K562 (cell line): Measurements from ENCODE around the gene CREB5. TPM values are rescaled to one million over a fixed set of nuclear protein-coding genes. Genes with fewer than 3 reads are reported as not detected.

Source experiments
- ATAC-seq: fragments of 200-7000 bp; cut with Tn5 transposase; 3 replicates; pipeline ENCODE4 v1.9.1; 2020; ENCODE audit warnings: moderate library complexity
- BruUV-seq: library from RNA; stranded (reverse); fragments of 400-500 nt; replicated peaks from 2 replicates; lab custom pipeline; 2021; lab: Mats Ljungman, UMichigan
- CTCF ChIA-PET: fragments of 300-600 bp; formaldehyde crosslinking; extraction: SDS; loops from one replicate; lab custom pipeline; 2021; ENCODE audit warnings: low intra/inter-chr PET ratio; lab: Yijun Ruan, JAX
- POLR2A ChIA-PET: fragments of 300-600, 350-650 bp; sonication (Branson Sonifier 250); formaldehyde crosslinking; extraction: SDS; loops from one replicate; lab custom pipeline; 2021; ENCODE audit warnings: antibody characterized with exemption, inconsistent platforms; lab: Yijun Ruan, JAX
- DNase-seq, 4 experiments: peaks; one replicate each; pipeline versions ENCODE4 v3.0.0 to v3.0.0-alpha.2; 2011 to 2018; ENCODE audit warnings: low spot score in 3 of 4, mixed read lengths in 3 of 4; ENCODE audit errors: extremely low read depth in 1 of 4
- FAIRE-seq: peaks from 2 replicates; lab custom pipeline; 2011; peaks lifted over from hg19 to GRCh38; lab: Jason Lieb, UNC
- H2AFZ ChIP-seq: 2 replicates; pipeline ENCODE4 v1.6.0; 2011; ENCODE audit warnings: low read depth, low read length, control low read depth, inconsistent platforms
- H3K27ac ChIP-seq: fragments of 200-600 bp; 3 replicates; pipeline ENCODE4 v1.8.0; 2011; ENCODE audit warnings: low read depth, mild to moderate bottlenecking, control low read depth, inconsistent platforms, low read length, moderate library complexity, mixed read lengths; ENCODE audit errors: extremely low read depth
- H3K27me3 ChIP-seq, 2 experiments: fragments of 300-600 bp in 1 of 2; 2 replicates in 1 of 2; 3 replicates in 1 of 2; pipeline versions ENCODE4 v1.6.0 to v1.8.0; 2011; ENCODE audit warnings: inconsistent platforms in 2 of 2, low read length in 2 of 2, mild to moderate bottlenecking in 1 of 2, mixed read lengths in 1 of 2, moderate library complexity in 1 of 2; ENCODE audit not compliant: control insufficient read depth in 2 of 2, insufficient read depth in 2 of 2
- H3K36me3 ChIP-seq: fragments of 300-600 bp; 3 replicates; pipeline ENCODE4 v1.8.0; 2011; ENCODE audit warnings: mild to moderate bottlenecking, low read length, inconsistent platforms; ENCODE audit not compliant: control insufficient read depth, insufficient read depth
- H3K4me1 ChIP-seq, 2 experiments: fragments of 200-600 bp in 1 of 2; replicated peaks in 1 of 2; 2 replicates in 1 of 2; 3 replicates in 1 of 2; pipeline versions ENCODE4 v1.5.1 to v1.8.0; 2011; ENCODE audit warnings: inconsistent platforms in 2 of 2, low read length in 2 of 2, mild to moderate bottlenecking in 1 of 2, mixed read lengths in 1 of 2, moderate library complexity in 1 of 2; ENCODE audit not compliant: control insufficient read depth in 2 of 2, insufficient read depth in 2 of 2
- H3K4me2 ChIP-seq: 2 replicates; pipeline ENCODE4 v1.6.1; 2011; ENCODE audit warnings: low read length, control low read depth, inconsistent platforms, mixed read lengths; ENCODE audit not compliant: insufficient read depth
- H3K4me3 ChIP-seq: fragments of 200-600 bp; sonication (generic), shearing (Covaris generic); 2 replicates; pipeline ENCODE4 v1.5.1; 2016; ENCODE audit warnings: control low read depth, inconsistent platforms
- H3K79me2 ChIP-seq: fragments of 200-600 bp; 3 replicates; pipeline ENCODE4 v1.8.0; 2011; ENCODE audit warnings: low read length, inconsistent platforms; ENCODE audit not compliant: control insufficient read depth, insufficient read depth
- H3K9ac ChIP-seq, 2 experiments: 2 replicates each; pipeline versions ENCODE4 v1.6.0 to v1.6.1; 2011; ENCODE audit warnings: low read depth in 2 of 2, low read length in 2 of 2, control low read depth in 1 of 2, inconsistent platforms in 1 of 2, mild to moderate bottlenecking in 1 of 2, mixed read lengths in 1 of 2; ENCODE audit not compliant: insufficient read depth in 1 of 2
- H3K9me1 ChIP-seq: one replicate; pipeline ENCODE4 v1.6.0; 2011; ENCODE audit warnings: inconsistent platforms, mild to moderate bottlenecking, low read length, moderate library complexity; ENCODE audit not compliant: control insufficient read depth, insufficient read depth
- H3K9me3 ChIP-seq: replicated peaks from 2 replicates; pipeline ENCODE4 v1.5.1; 2011; ENCODE audit warnings: low read depth, low read length, inconsistent platforms; ENCODE audit not compliant: control insufficient read depth, insufficient read depth
- H4K20me1 ChIP-seq: replicated peaks from 2 replicates; pipeline ENCODE4 v1.6.1; 2011; ENCODE audit warnings: low read length, inconsistent platforms, mixed read lengths; ENCODE audit not compliant: control insufficient read depth, insufficient read depth
- CXXC5 ChIP-seq: fragments of 250-450 bp; sonication (Bioruptor Pico); IDR thresholded peaks from 2 replicates; pipeline ENCODE4 v1.8.0; 2022; ENCODE audit warnings: inconsistent platforms, mild to moderate bottlenecking, moderate library complexity
- EGR1 ChIP-seq: fragments of 450-650 bp; conservative IDR thresholded peaks from 2 replicates; pipeline ENCODE4 v1.6.1; 2017; ENCODE audit warnings: mild to moderate bottlenecking
- FOXM1 ChIP-seq, 2 experiments: fragments of 450-650 bp in 1 of 2; sonication (generic) in 1 of 2; formaldehyde crosslinking in 1 of 2; IDR thresholded peaks; 2 replicates each; pipeline versions ENCODE4 v1.6.1 to v1.9.0; 2017 to 2022; ENCODE audit warnings: low read depth in 2 of 2, mild to moderate bottlenecking in 2 of 2, missing genetic modification reagents in 1 of 2, moderate library complexity in 1 of 2
- GATAD2B ChIP-seq: fragments of 450-650 bp; IDR thresholded peaks from 2 replicates; pipeline ENCODE4 v1.6.1; 2017; ENCODE audit warnings: mild to moderate bottlenecking, borderline replicate concordance
- KAT2B ChIP-seq: IDR thresholded peaks from one replicate; pipeline ENCODE4 v1.6.1; 2012; ENCODE audit warnings: low read depth, mild to moderate bottlenecking, control low read depth, inconsistent platforms, low read length, moderate library complexity
- NR2C1 ChIP-seq, 2 experiments: fragments of 450-650 bp; IDR thresholded peaks; 2 replicates each; pipeline ENCODE4 v1.6.1; 2017; ENCODE audit warnings: mild to moderate bottlenecking in 2 of 2, antibody characterized with exemption in 1 of 2, inconsistent platforms in 1 of 2, missing compliant biosample characterization in 1 of 2, missing genetic modification characterization in 1 of 2
- NR2C2 ChIP-seq, 2 experiments: fragments of 200-800 bp in 1 of 2; sonication (Bioruptor generic) in 1 of 2; sonication (generic) in 1 of 2; formaldehyde crosslinking in 1 of 2; IDR thresholded peaks; 2 replicates each; pipeline versions ENCODE4 v1.6.1 to v1.8.0; 2016 to 2022; ENCODE audit warnings: mild to moderate bottlenecking in 1 of 2, missing compliant biosample characterization in 1 of 2, missing genetic modification characterization in 1 of 2, missing genetic modification reagents in 1 of 2
- TAL1 ChIP-seq: fragments of 450-650 bp; IDR thresholded peaks from 2 replicates; pipeline ENCODE4 v1.6.1; 2016; ENCODE audit warnings: mild to moderate bottlenecking
- TEAD2 ChIP-seq: fragments of 450-650 bp; IDR thresholded peaks from 2 replicates; pipeline ENCODE4 v1.6.1; 2016; ENCODE audit warnings: missing genetic modification characterization, control low read depth, missing compliant biosample characterization
- ZNF165 ChIP-seq: fragments of 250-450 bp; sonication (Bioruptor Pico); IDR thresholded peaks from 2 replicates; pipeline ENCODE4 v1.4.0; 2020; ENCODE audit warnings: borderline replicate concordance
- WGBS: fragments of 100-300 bp; shearing (Covaris generic); methylation state at CpG from one replicate; pipeline ENCODE4 v1.1.6; 2016; ENCODE audit warnings: low coverage, mixed read lengths; ENCODE audit not compliant: insufficient coverage; ENCODE audit errors: missing lambda C conversion rate; 5-methylcytosine and 5-hydroxymethylcytosine counted together
- in situ Hi-C: fragments of 300-500 bp; cut with MboI; formaldehyde crosslinking; loops from 4 replicates; pipeline ENCODE4 v1.15.0; 2018; ENCODE audit warnings: inconsistent platforms, mixed read lengths
- intact Hi-C: fragments of 100-400 bp; cut with micrococcal nuclease; formaldehyde crosslinking; loops from 2 replicates; pipeline ENCODE4 v1.14.2; 2022
- polyA plus RNA-seq, 8 experiments: library from polyadenylated mRNA; depleted of rRNA in 4 of 8; stranded (reverse) in 5 of 8; unstranded in 3 of 8; fragments of >200 nt; fragmentation: Nextera tagmentation in 2 of 8; fragmentation: Illumina TruSeq in 1 of 8; extraction: Ambion mirVana in 2 of 8; extraction: Trizol in 1 of 8; gene quantifications; 2 replicates each; pipeline versions ENCODE4 v1.2.1 to v1.2.3, GENCODE V29; 2011 to 2014; ENCODE audit warnings: inconsistent platforms in 1 of 8, missing spikeins in 1 of 8
- total RNA-seq, 7 experiments: library from RNA; depleted of rRNA in 6 of 7; stranded (reverse); fragments of >200 nt in 6 of 7; fragmentation: Illumina TruSeq in 2 of 7; extraction: Trizol in 2 of 7; gene quantifications; 2 replicates each; pipeline versions ENCODE4 v1.2.1 to v1.2.3, GENCODE V29; 2011 to 2021; ENCODE audit warnings: low replicate concordance in 1 of 7
- TF ChIP-seq, protein P1 (sequence below): fragments of 250-450 bp; sonication (Bioruptor Pico); IDR thresholded peaks from 2 replicates; pipeline ENCODE4 v1.5.0; 2020; ENCODE audit warnings: mild to moderate bottlenecking, borderline replicate concordance
- TF ChIP-seq, protein P2 (sequence below): fragments of 450-650 bp; formaldehyde crosslinking; IDR thresholded peaks from 2 replicates; pipeline ENCODE4 v1.4.0; 2020; ENCODE audit warnings: mild to moderate bottlenecking, moderate library complexity
- TF ChIP-seq, protein P3 (sequence below): fragments of 250-450 bp; sonication (Bioruptor Pico); IDR thresholded peaks from 2 replicates; pipeline ENCODE4 v1.8.0; 2021; ENCODE audit warnings: moderate library complexity, mild to moderate bottlenecking, inconsistent platforms

Gene CREB5
- total and polyA plus RNA-seq, 9 of the 15 experiments (the other 6 are each of a cell fraction or from before 2014, with no cell fraction given) = 0.33 to 6.4 (median 1.8) TPM

DNA sequence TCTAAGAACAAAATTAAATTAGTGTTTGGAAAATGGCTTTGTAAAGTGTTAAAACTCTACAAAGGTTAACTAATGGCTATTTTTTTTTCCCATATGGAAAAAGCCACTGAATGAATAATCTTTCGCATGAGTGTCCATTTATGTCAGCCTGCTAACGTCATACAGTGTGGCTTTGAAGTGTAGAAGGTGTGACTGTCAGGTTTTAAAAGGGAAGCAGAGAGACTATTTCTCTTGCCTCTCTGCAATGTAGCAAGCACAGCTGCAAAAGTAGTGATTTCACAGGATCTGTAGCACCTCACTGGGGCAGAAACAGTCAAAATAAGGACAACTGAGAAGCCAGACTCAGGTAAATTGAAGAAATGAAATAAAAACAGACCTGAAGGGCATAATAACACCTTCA lies 53.4 kb downstream of the CREB5 start (continued):
- TF ChIP-seq CXXC5 (CRISPR knock-in tag) = no peak
- TF ChIP-seq EGR1 = no peak
- TF ChIP-seq ZNF165 (CRISPR knock-in tag) = no peak
- no peak for TF ChIP-seq NR2C2 (CRISPR knock-in tag; IDR thresholded peaks at IDR 0.05)
- TF ChIP-seq NR2C2 (tag; IDR thresholded peaks at IDR 0.05) = no peak

DNA sequence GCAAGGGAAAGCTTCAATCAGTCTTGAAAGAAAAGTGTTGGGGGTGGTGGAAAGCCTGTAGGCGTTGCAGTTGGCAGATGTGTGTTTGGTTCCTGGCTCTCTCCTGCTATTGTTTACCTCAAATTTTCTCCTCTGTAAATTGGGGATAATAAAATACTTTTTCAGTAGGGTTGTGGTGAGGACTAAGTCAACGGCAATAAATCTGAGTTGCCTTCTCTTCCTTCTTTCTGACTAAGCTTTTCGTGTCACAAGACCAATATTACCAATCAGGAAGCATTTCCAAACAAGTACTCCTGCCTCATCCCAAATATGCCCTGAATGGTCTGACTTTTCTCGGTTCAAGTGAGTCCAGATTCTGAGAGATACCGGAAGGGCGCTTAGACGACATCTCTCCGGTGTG lies 54.0 kb downstream of the CREB5 start:
- no peak for FAIRE-seq
- ChIA-PET POLR2A (no interaction called here), CTCF (no interaction called here)
- Histone ChIP-seq H3K27ac (no peak overlapping the region), H3K9ac (no peak overlapping the region), H3K36me3 (no peaks in the 10 kb centered on the region), H3K79me2 (no peaks in the 10 kb centered on the region), H3K4me2 (no peak overlapping the region), H3K27me3 (no peaks in the 10 kb centered on the region; a peak in 2 of 5 replicates), H3K4me1 (no peaks in the 10 kb centered on the region), H4K20me1 (no peaks in the 10 kb centered on the region; the same call in 1 of the 2 replicates), H3K9me3 (no peaks in the 10 kb centered on the region), H3K9me1 (no peaks in the 10 kb centered on the region), H2AFZ (no peak overlapping the region), H3K4me3 (no peak overlapping the region)
- no TSS peak for BruUV-seq
- WGBS = 3% methylated on average over 8 of the region's 8 CpGs
- in situ Hi-C loops (no loop called here), intact Hi-C loops (no loop called here)
- no peak for DNase-seq
- ATAC-seq = no peak
- TF ChIP-seq NR2C1 (IDR thresholded peaks at IDR 0.05) (no peak), NR2C1 (tag; IDR thresholded peaks at IDR 0.05) (no peak), FOXM1 (IDR thresholded peaks at IDR 0.05; ENCODE audit: low read depth) (no peak), FOXM1 (CRISPR knock-in tag; IDR thresholded peaks at IDR 0.05; ENCODE audit: low read depth) (no peak), GATAD2B (no peak), TEAD2 (tag) (no peak), TAL1 (no peak), EGR1 (no peak), KAT2B (no peak)
- TF ChIP-seq, protein P1, sequence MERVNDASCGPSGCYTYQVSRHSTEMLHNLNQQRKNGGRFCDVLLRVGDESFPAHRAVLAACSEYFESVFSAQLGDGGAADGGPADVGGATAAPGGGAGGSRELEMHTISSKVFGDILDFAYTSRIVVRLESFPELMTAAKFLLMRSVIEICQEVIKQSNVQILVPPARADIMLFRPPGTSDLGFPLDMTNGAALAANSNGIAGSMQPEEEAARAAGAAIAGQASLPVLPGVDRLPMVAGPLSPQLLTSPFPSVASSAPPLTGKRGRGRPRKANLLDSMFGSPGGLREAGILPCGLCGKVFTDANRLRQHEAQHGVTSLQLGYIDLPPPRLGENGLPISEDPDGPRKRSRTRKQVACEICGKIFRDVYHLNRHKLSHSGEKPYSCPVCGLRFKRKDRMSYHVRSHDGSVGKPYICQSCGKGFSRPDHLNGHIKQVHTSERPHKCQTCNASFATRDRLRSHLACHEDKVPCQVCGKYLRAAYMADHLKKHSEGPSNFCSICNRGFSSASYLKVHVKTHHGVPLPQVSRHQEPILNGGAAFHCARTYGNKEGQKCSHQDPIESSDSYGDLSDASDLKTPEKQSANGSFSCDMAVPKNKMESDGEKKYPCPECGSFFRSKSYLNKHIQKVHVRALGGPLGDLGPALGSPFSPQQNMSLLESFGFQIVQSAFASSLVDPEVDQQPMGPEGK (CRISPR knock-in tag) = no peak
- TF ChIP-seq, protein P2, sequence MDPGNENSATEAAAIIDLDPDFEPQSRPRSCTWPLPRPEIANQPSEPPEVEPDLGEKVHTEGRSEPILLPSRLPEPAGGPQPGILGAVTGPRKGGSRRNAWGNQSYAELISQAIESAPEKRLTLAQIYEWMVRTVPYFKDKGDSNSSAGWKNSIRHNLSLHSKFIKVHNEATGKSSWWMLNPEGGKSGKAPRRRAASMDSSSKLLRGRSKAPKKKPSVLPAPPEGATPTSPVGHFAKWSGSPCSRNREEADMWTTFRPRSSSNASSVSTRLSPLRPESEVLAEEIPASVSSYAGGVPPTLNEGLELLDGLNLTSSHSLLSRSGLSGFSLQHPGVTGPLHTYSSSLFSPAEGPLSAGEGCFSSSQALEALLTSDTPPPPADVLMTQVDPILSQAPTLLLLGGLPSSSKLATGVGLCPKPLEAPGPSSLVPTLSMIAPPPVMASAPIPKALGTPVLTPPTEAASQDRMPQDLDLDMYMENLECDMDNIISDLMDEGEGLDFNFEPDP (CRISPR knock-in tag) = no peak
- TF ChIP-seq, protein P3, sequence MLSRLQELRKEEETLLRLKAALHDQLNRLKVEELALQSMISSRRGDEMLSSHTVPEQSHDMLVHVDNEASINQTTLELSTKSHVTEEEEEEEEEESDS (CRISPR knock-in tag) = no peak
